Esophagus squamous epithelium (tissue), 4 donors: ENCODE measurements around the gene ACSL4.

Experiments
- CTCF ChIP-seq, 6 experiments: fragments of 450-650 bp in 4 of 6; fragments of 200-600 bp in 2 of 6; sonication (generic) in 2 of 6; IDR thresholded peaks; one replicate each; pipeline ENCODE4 v1.5.1; 2016 to 2019; ENCODE audit warnings: antibody characterized with exemption in 6 of 6, mild to moderate bottlenecking in 4 of 6, moderate library complexity in 4 of 6
- POLR2A ChIP-seq, 4 donors: fragments of 450-650 bp; IDR thresholded peaks; one replicate each; pipeline ENCODE4 v1.6.1; 2017; ENCODE audit warnings: antibody characterized with exemption in 4 of 4, mild to moderate bottlenecking in 4 of 4, moderate library complexity in 3 of 4

GRCh38 chrX:109719264-109719663 lies 13.8 kb downstream of the ACSL4 start:
- no peak for TF ChIP-seq POLR2A (IDR thresholded peaks at IDR 0.05)
- no peak for TF ChIP-seq CTCF (IDR thresholded peaks at IDR 0.05)
